GM12878 (cell line): ENCODE data around the gene UBAP1L. TPM values are rescaled to one million over a fixed set of nuclear protein-coding genes. Genes with fewer than 3 reads are reported as not detected.

ENCODE experiments used
- ATAC-seq: fragments of 200-7000 bp; cut with Tn5 transposase; 3 replicates; pipeline ENCODE4 v1.9.1; 2020; ENCODE audit warnings: mild to moderate bottlenecking, moderate library complexity
- BruUV-seq: library from RNA; stranded (reverse); fragments of 400-500 nt; replicated peaks from 2 replicates; lab custom pipeline; 2021; lab: Mats Ljungman, UMichigan
- CTCF ChIA-PET: fragments of 300-600 bp; sonication (Branson Sonifier 250); formaldehyde crosslinking; extraction: SDS; loops from one replicate; lab custom pipeline; 2021; ENCODE audit warnings: inconsistent platforms; lab: Yijun Ruan, JAX
- POLR2A ChIA-PET: fragments of 350-600 bp; formaldehyde crosslinking; extraction: SDS; loops from one replicate; lab custom pipeline; 2021; ENCODE audit warnings: inconsistent platforms; lab: Charles Lee
- RAD21 ChIA-PET: fragments of 300-600 bp; sonication (Branson Sonifier 250); formaldehyde crosslinking; loops from one replicate; lab custom pipeline; 2023; ENCODE audit warnings: antibody characterized with exemption; ENCODE audit not compliant: unreplicated experiment; lab: Charles Lee
- SMC1A ChIA-PET: fragments of 300-600 bp; sonication (Branson Sonifier 250); formaldehyde crosslinking; loops from one replicate; lab custom pipeline; 2023; ENCODE audit not compliant: unreplicated experiment, uncharacterized antibody; lab: Charles Lee
- DNase-seq: peaks from one replicate; pipeline ENCODE4 v3.0.0-alpha.2; 2011; ENCODE audit warnings: low read depth, low spot score
- FAIRE-seq: peaks from 3 replicates; lab custom pipeline; 2011; peaks lifted over from hg19 to GRCh38; lab: Jason Lieb, UNC
- H2AFZ ChIP-seq: 2 replicates; pipeline ENCODE4 v1.6.0; 2011; ENCODE audit warnings: low read depth, low read length, control low read depth; ENCODE audit not compliant: control insufficient read depth
- H3K27ac ChIP-seq: 2 replicates; pipeline ENCODE4 v1.5.1; 2011; ENCODE audit warnings: control low read depth; ENCODE audit not compliant: control insufficient read depth, insufficient read depth
- H3K27me3 ChIP-seq, 2 experiments: replicated peaks in 1 of 2; 2 replicates each; pipeline versions ENCODE4 v1.6.0 to v1.6.1; 2011; ENCODE audit warnings: low read length in 1 of 2; ENCODE audit not compliant: control insufficient read depth in 2 of 2, insufficient read depth in 2 of 2
- H3K36me3 ChIP-seq, 2 experiments: 2 replicates each; pipeline ENCODE4 v1.5.1; 2011; ENCODE audit warnings: low read length in 1 of 2; ENCODE audit not compliant: control insufficient read depth in 2 of 2, insufficient read depth in 2 of 2
- H3K4me1 ChIP-seq: 2 replicates; pipeline ENCODE4 v1.6.1; 2011; ENCODE audit warnings: mild to moderate bottlenecking, low read length, moderate library complexity, mixed read lengths; ENCODE audit not compliant: control insufficient read depth, insufficient read depth
- H3K4me2 ChIP-seq: 2 replicates; pipeline ENCODE4 v1.6.0; 2011; ENCODE audit warnings: control low read depth; ENCODE audit not compliant: control insufficient read depth, insufficient read depth
- H3K4me3 ChIP-seq: fragments of 200-600 bp; sonication (generic); 2 replicates; pipeline ENCODE4 v1.5.1; 2016
- H3K79me2 ChIP-seq: 2 replicates; pipeline ENCODE4 v1.6.0; 2011; ENCODE audit warnings: low read length; ENCODE audit not compliant: control insufficient read depth, insufficient read depth
- H3K9ac ChIP-seq: 2 replicates; pipeline ENCODE4 v1.8.0; 2011; ENCODE audit warnings: low read length, control low read depth, mixed read lengths; ENCODE audit not compliant: control insufficient read depth, insufficient read depth
- H3K9me3 ChIP-seq: replicated peaks from 3 replicates; pipeline ENCODE4 v1.5.1; 2011; ENCODE audit warnings: mild to moderate bottlenecking, low read length; ENCODE audit not compliant: control insufficient read depth, insufficient read depth
- H4K20me1 ChIP-seq: 2 replicates; pipeline ENCODE4 v1.6.0; 2011; ENCODE audit not compliant: control insufficient read depth, insufficient read depth
- BCL11A ChIP-seq: IDR thresholded peaks from 2 replicates; pipeline ENCODE4 v1.6.1; 2011; ENCODE audit warnings: low read depth, low read length
- JUND ChIP-seq: IDR thresholded peaks from 2 replicates; pipeline ENCODE4 v1.6.1; 2012; ENCODE audit warnings: low read depth, mild to moderate bottlenecking, low read length, improper control_type of control experiment, moderate library complexity
- PAX5 ChIP-seq: IDR thresholded peaks from 2 replicates; pipeline ENCODE4 v1.6.1; 2011; ENCODE audit warnings: low read depth, low read length, borderline replicate concordance
- PRDM15 ChIP-seq: fragments of 450-650 bp; formaldehyde crosslinking; IDR thresholded peaks from 2 replicates; pipeline ENCODE4 v1.4.0; 2020; ENCODE audit warnings: mild to moderate bottlenecking, moderate library complexity
- RELA ChIP-seq: fragments of 450-650 bp; IDR thresholded peaks from 2 replicates; pipeline ENCODE4 v1.8.0; 2014; ENCODE audit warnings: borderline replicate concordance; ENCODE audit not compliant: partially characterized antibody
- SIN3A ChIP-seq: IDR thresholded peaks from 2 replicates; pipeline ENCODE4 v1.6.1; 2012; ENCODE audit warnings: low read depth, low read length, improper control_type of control experiment
- ZNF217 ChIP-seq: fragments of 450-650 bp; IDR thresholded peaks from 2 replicates; pipeline ENCODE4 v1.6.1; 2017; ENCODE audit warnings: antibody characterized with exemption, mild to moderate bottlenecking
- ZNF384 ChIP-seq: IDR thresholded peaks from 2 replicates; pipeline ENCODE4 v1.6.1; 2012; ENCODE audit warnings: low read depth, mild to moderate bottlenecking, low read length, improper control_type of control experiment, borderline replicate concordance
- WGBS: methylation state at CpG from one replicate; pipeline ENCODE4 v1.1.6; 2016; ENCODE audit warnings: low lambda C conversion rate; ENCODE audit not compliant: insufficient replicate concordance, insufficient coverage; ENCODE audit errors: missing lambda C conversion rate; 5-methylcytosine and 5-hydroxymethylcytosine counted together
- in situ Hi-C: fragments of 300-500 bp; cut with MboI; formaldehyde crosslinking; loops from 9 replicates; pipeline ENCODE4 v1.14.3; 2018; ENCODE audit warnings: mixed read lengths
- intact Hi-C: fragments of 100-400 bp; cut with micrococcal nuclease; formaldehyde crosslinking; loops from one replicate; pipeline ENCODE4 v1.14.2; 2022; ENCODE audit not compliant: unreplicated experiment
- polyA plus RNA-seq, 11 experiments: library from polyadenylated mRNA; depleted of rRNA in 4 of 11; unstranded in 6 of 11; stranded (reverse) in 5 of 11; fragments of >200 nt; fragmentation: Nextera tagmentation in 4 of 11; fragmentation: Illumina TruSeq in 1 of 11; extraction: Ambion mirVana in 4 of 11; extraction: Trizol in 1 of 11; gene quantifications; 1 replicate in 1 of 11; 2 replicates in 10 of 11; pipeline versions ENCODE4 v1.2.1 to v1.2.3, GENCODE V29; 2011 to 2016; ENCODE audit warnings: inconsistent platforms in 2 of 11, missing spikeins in 2 of 11, low read depth in 1 of 11
- total RNA-seq, 4 experiments: library from RNA; depleted of rRNA in 3 of 4; stranded (reverse); fragments of >200 nt in 3 of 4; fragmentation: Illumina TruSeq in 1 of 4; extraction: Trizol in 1 of 4; gene quantifications; 2 replicates each; pipeline versions ENCODE4 v1.2.1 to v1.2.3, GENCODE V29; 2013 to 2021

UBAP1L gene
- total and polyA plus RNA-seq, 10 of the 15 experiments (the other 5 are each of a cell fraction or from before 2014, with no cell fraction given), result 0.03 to 2.6 (median 1.0) TPM

GRCh38 chr15:65057549-65057940, 57.5 kb downstream of the UBAP1L start:
- Histone ChIP-seq H3K27ac (no peak overlapping the region), H2AFZ (no peak overlapping the region), H4K20me1 (no peaks in the 10 kb centered on the region), H3K4me3 (no peak overlapping the region), H3K4me1 (no peaks in the 10 kb centered on the region), H3K27me3 (no peaks in the 10 kb centered on the region), H3K4me2 (no peak overlapping the region), H3K36me3 (no peaks in the 10 kb centered on the region), H3K9me3 (no peaks in the 10 kb centered on the region), H3K9ac (no peak overlapping the region), H3K79me2 (no peaks in the 10 kb centered on the region)
- TF ChIP-seq RELA (no peak), PRDM15 (CRISPR knock-in tag) (no peak), JUND (no peak), BCL11A (no peak), PAX5 (no peak), ZNF384 (no peak), ZNF217 (no peak), SIN3A (no peak)
- DNase-seq (no peak), FAIRE-seq (no peak), ATAC-seq (no peak)
- ChIA-PET CTCF (interaction anchor here (0.9 to 1.2 kb wide), 2 partner anchors 24 kb away, joined by 3 to 4 read pairs; no protein-coding TSS in a partner anchor), SMC1A (no interaction called here), RAD21 (no interaction called here), POLR2A (no interaction called here)
- 74% methylated on average over 8 of the region's 8 CpGs for WGBS
- intact Hi-C loops (no loop called here), in situ Hi-C loops (no loop called here)
- BruUV-seq, result no TSS peak
